Activated naive CD4-positive, alpha-beta T cell treated with anti-CD3 and anti-CD28 coated beads, Interleukin-2, amount 50 U/mL, for 72 hours (primary cell): ENCODE data around the gene PDCD2L. TPM values are rescaled to one million over a fixed set of nuclear protein-coding genes. Genes with fewer than 3 reads are reported as not detected.
"Not testable (repeated sequence)": the region's sequence is repeated elsewhere in the genome, so short reads cannot be mapped to it uniquely, and the experiment has no call there.

Experiments used
- ATAC-seq, 2 donors: fragments of 150-1000 bp; cut with Tn5 transposase; 2 replicates each; pipeline ENCODE4 v1.10.0; 2021; ENCODE audit warnings: mild to moderate bottlenecking in 2 of 2, moderate library complexity in 2 of 2
- DNase-seq, 2 donors: peaks; one replicate each; pipeline ENCODE4 v3.0.0; 2021 to 2022; ENCODE audit warnings: low spot score in 2 of 2
- H3K27ac Mint-ChIP-seq, 2 donors: one replicate each; pipeline ENCODE4 v1.8.0; 2022; ENCODE audit warnings: mild to moderate bottlenecking in 2 of 2, mixed read lengths in 2 of 2
- H3K36me3 Mint-ChIP-seq, 2 donors: one replicate each; pipeline ENCODE4 v1.8.0; 2022; ENCODE audit warnings: mixed read lengths in 2 of 2
- H3K9me3 Mint-ChIP-seq, 2 donors: one replicate each; pipeline ENCODE4 v1.8.0; 2022; ENCODE audit warnings: mixed read lengths in 2 of 2
- total RNA-seq, 2 donors: library from RNA; stranded (reverse); gene quantifications; one replicate each; pipeline ENCODE4 v1.2.3, GENCODE V29; 2022

Gene PDCD2L
- total RNA-seq, 2 donors from 2014 or later, result 18.0 to 32.8 TPM

- no peak overlapping the region for H3K27ac Mint-ChIP-seq
- no peaks in the 10 kb centered on the region for H3K36me3 Mint-ChIP-seq
- DNase-seq (no peak), ATAC-seq (no peak)
- H3K9me3 Mint-ChIP-seq, result no peaks in the 10 kb centered on the region
These were observed 10.6 kb upstream of the PDCD2L start for GRCh38 chr19:34393629-34394028.

GRCh38 chr19:34397853-34398252 is 6.3 kb upstream of the PDCD2L start:
- Mint-ChIP-seq H3K36me3 (peaks cover 0 to 6% of the 10 kb centered on the region in 2 donors), H3K27ac (no peak overlapping the region), H3K9me3 (no peaks in the 10 kb centered on the region)
- DNase-seq (no peak), ATAC-seq (no peak)

- Mint-ChIP-seq H3K9me3 (no peaks in the 10 kb centered on the region), H3K27ac (no peak overlapping the region), H3K36me3 (peaks cover 0 to 12% of the 10 kb centered on the region in 2 donors)
- DNase-seq, result no peak
- ATAC-seq, result no peak
These were observed 4.3 kb upstream of the PDCD2L start for GRCh38 chr19:34399886-34400285.

DNA sequence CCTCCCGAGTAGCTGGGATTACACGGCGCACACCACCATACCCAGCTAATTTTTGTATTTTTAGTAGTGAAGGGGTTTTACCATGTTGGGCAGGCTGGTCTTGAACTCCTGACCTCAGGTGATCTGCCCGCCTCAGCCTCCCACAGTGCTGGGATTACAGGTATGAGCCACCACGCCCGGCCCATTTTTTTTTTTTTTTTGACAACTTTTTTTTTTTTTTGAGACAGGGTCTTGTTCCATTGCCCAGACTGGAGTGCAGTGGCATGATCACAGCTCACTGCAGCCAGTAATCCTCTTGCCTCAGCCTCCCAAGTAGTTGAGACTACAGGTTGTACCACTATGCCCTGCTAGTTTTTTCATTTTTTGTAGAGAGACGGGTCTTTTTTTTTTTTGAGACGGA is 3.4 kb upstream of the PDCD2L start:
- H3K9me3 Mint-ChIP-seq, ATAC-seq, DNase-seq: not testable (repeated sequence)
- Mint-ChIP-seq H3K36me3 (peaks cover 0 to 12% of the 10 kb centered on the region in 2 donors), H3K27ac (peak overlapping the region in 1 of 2 donors; percentile 36)

- Mint-ChIP-seq H3K36me3 (peaks cover 0 to 12% of the 10 kb centered on the region in 2 donors), H3K9me3 (no peaks in the 10 kb centered on the region), H3K27ac (peak overlapping the region in 1 of 2 donors; percentile 70)
- ATAC-seq (no peak), DNase-seq (no peak)
These were observed 2.1 kb upstream of the PDCD2L start for GRCh38 chr19:34402074-34402600.

GRCh38 chr19:34403784-34404108 is 453 bp upstream of the PDCD2L start:
- peak overlapping the region; percentile 90 to 93 for H3K27ac Mint-ChIP-seq
- ATAC-seq (no peak), DNase-seq (no peak)
- H3K9me3 Mint-ChIP-seq, result no peaks in the 10 kb centered on the region
- peaks cover 2 to 13% of the 10 kb centered on the region in 2 donors for H3K36me3 Mint-ChIP-seq

DNA sequence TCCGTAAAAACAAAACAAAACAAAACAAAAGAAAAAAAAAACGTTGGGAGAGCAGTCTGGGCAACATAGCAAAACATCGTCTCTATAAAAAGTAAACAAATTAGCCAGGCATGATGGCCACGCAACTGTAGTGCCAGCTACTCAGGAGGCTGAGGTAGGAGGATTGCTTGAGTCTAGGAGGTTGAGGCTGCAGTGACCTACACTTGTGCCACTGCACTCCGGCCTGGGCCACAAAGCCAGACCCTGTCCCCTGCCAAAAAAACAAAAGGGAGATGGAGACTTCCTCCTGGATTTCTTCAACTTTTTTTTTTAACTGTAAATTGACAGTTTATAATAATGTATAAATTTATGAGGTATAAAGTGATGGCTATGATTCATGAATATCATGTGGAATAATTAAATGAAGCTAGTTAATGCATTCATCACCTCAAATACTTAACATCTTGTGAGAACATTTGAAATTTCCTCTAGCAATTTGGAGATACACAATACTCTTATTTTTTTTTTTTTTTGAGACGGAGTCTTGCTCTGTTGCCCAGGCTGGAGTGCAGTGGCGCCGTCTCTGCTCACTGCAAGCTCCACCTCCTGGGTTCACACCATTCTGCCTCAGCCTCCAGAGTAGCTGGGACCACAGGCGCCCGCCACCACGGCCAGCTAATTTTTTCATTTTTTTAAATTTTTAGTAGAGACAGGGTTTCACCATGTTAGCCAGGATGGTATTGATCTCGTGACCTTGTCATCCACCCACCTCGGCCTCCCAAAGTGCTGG is 1.9 kb downstream of the PDCD2L start:
- ATAC-seq (no peak), DNase-seq (no peak)
- Mint-ChIP-seq H3K36me3 (peaks cover 16 to 18% of the 10 kb centered on the region in 2 donors), H3K9me3 (no peaks in the 10 kb centered on the region), H3K27ac (no peak overlapping the region)

DNA sequence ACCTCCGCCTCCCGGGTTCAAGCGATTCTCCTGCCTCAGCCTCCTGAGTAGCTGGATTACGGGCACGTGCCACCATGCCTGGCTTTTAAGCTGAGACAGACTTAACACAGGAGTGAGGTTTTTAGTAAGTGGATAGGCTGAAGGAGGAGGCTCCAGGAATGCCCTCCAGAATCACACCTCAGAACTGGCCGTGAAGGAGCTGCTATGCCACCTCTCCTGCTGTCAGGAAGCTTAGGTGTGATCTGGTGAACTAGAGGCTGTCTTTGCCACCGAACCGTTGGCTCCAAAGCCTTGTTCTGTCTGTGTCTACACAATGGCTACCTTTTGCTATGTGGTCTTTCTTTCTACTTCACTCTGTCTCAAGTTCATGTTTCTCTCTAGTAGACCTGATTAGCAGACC is 4.2 kb downstream of the PDCD2L start:
- ATAC-seq (no peak), DNase-seq (no peak)
- Mint-ChIP-seq H3K36me3 (peaks cover 16 to 18% of the 10 kb centered on the region in 2 donors), H3K27ac (peak overlapping the region in 1 of 2 donors; percentile 67), H3K9me3 (no peaks in the 10 kb centered on the region)

DNA sequence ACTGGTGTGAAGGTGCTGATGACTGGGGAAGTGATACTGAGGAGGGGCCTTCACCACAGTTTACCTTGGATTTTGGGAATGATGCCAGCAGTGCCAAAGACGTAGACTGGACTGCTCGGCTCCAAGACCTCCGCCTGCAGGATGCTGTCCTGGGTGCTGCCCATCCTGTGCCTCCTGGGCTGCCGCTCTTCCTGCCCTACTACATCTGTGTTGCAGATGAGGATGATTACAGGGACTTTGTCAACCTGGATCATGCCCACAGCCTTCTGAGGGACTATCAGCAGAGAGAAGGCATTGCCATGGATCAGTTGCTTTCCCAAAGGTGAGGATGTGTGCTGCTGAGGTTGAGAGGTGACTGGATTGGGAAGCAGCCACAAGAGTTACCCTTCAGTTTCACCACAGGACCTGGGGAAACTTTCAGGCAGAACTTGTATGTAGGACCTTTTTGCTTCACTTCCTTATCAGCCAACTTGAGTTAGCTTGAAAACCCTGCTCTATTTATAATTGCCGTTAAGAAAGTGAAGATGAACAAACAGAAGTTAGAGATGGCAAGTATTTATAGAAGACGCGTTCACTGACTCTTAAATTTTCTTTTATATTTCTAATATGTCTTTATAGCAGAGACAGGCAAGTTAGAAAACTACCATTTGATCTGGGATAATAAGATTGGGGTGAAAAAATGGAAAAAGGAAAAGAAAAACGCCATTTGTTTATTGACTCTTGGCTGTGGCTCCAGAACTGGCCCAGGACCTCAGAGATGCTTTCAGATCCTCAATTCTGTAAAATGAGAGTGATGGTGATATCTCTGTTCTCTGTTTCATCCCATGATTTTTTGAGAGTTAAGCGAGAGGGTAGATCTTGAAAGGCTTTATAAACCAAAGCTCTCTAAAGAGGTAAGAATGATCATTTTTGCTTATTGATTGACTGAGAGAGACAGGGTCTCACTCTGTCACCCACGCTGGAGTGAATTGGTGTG is 5.3 kb downstream of the PDCD2L start:
- ATAC-seq, result no peak
- Mint-ChIP-seq H3K27ac (peak overlapping the region in 1 of 2 donors; percentile 16), H3K36me3 (peaks cover 14 to 16% of the 10 kb centered on the region in 2 donors), H3K9me3 (no peaks in the 10 kb centered on the region)
- no peak for DNase-seq

- Mint-ChIP-seq H3K36me3 (peaks cover 12 to 16% of the 10 kb centered on the region in 2 donors), H3K9me3 (no peaks in the 10 kb centered on the region), H3K27ac (no peak overlapping the region)
- ATAC-seq (no peak), DNase-seq (no peak)
These were observed 7.0 kb downstream of the PDCD2L start for GRCh38 chr19:34411216-34411615.

DNA sequence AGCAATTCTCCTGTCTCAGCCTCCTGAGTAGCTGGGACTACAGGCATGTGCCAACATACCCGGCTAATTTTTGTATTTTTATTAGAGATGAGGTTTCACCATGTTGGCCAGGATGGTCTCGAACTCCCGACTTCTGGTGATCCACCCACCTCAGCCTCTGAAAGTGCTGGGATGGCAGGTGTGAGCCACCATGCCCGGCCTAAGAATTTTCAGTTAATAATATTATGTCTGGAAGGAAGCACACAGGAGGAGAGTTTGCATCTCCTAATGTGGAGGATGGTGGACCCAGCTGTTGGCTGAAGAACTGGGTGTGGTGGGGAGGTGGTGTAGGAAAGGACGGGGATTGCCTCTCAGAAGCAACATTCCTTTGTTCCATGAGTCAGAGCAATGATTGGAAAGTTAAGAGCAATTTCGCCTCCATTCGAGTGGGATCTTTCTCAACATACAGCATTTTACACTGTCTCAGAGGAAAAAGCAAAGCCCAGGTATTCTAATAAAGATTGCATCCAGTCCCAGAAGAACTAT is 11.9 kb downstream of the PDCD2L start:
- Mint-ChIP-seq H3K9me3 (no peaks in the 10 kb centered on the region), H3K27ac (peak overlapping the region in 1 of 2 donors; percentile 55), H3K36me3 (peaks cover 0 to 4% of the 10 kb centered on the region in 2 donors)
- ATAC-seq (no peak), DNase-seq (no peak)

DNA sequence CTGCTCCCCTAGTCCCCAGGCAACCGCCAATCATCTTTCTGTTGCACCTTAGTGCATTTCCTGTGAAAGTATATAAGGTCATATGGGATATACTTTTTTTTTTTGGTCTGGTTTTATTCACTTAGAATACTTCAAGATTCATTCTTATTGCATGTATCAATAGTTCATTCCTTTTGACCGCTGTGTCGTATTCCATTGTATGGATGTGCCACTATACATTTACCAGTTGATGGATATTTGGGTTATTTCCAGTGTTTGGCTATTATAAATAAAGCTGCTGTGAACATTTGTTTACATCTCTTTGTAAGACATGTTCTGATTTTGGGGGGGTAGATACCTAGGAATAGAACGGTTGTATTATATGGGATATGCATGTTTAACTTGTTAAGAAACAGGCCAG is 14.1 kb downstream of the PDCD2L start:
- Mint-ChIP-seq H3K9me3 (no peaks in the 10 kb centered on the region), H3K27ac (no peak overlapping the region), H3K36me3 (peaks cover 0 to 4% of the 10 kb centered on the region in 2 donors)
- no peak for DNase-seq
- no peak for ATAC-seq

GRCh38 chr19:34426096-34426661 is 22.0 kb downstream of the PDCD2L start:
- H3K36me3 Mint-ChIP-seq, result peaks cover 11 to 12% of the 10 kb centered on the region in 2 donors
- no peak for ATAC-seq
- no peaks in the 10 kb centered on the region for H3K9me3 Mint-ChIP-seq
- peak overlapping the region in 1 of 2 donors; percentile 66 for H3K27ac Mint-ChIP-seq
- no peak for DNase-seq

DNA sequence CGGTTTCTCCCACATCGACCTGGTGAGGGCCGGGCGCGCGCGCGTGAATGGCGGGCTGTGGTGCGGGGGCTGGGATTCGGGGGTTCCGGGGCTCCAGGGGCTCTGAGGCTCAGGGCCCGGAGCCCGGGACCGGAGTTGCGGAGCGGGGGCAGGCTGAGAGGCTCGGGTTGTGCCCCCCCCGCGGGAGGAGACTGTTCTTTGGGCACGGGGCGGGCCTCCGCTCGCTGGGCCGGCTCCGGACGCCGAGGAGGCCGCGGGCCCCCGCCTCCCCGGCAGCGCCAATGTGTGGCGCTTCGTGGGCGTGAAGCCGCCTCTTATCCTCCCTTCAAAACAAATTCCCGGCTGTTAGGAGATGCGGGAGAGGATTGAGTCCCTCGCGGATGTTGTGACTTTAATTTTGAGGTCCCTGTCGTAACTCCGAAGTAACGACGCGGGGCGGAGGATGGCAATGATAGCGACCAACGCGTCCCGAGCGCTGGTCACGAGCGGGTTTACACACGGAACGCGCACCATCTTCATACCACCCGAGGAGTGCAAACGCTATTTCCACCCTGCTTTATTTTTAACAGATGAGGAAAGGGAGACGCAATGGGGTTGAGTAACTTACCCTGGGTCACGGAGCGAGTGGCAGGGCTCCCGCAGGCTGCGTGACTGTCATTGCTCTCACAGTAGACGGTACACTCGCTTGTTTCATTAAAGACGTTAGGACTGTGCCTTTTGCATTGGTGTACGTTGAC is 24.5 kb downstream of the PDCD2L start:
- Mint-ChIP-seq H3K27ac (peak overlapping the region; percentile 93 to 94), H3K9me3 (no peaks in the 10 kb centered on the region), H3K36me3 (peaks cover 11 to 19% of the 10 kb centered on the region in 2 donors)
- peak; percentile 34 to 58 for ATAC-seq
- DNase-seq, result peak; percentile 42 to 70

GRCh38 chr19:34429553-34429952 is 25.4 kb downstream of the PDCD2L start:
- peaks cover 11 to 22% of the 10 kb centered on the region in 2 donors for H3K36me3 Mint-ChIP-seq
- no peaks in the 10 kb centered on the region for H3K9me3 Mint-ChIP-seq

More at GRCh38 chr19:34429553-34429952, 25.4 kb downstream of the PDCD2L start:
- H3K27ac Mint-ChIP-seq, result peak overlapping the region; percentile 93 to 94
- ATAC-seq (no peak), DNase-seq (no peak)
